ENCODE results near the gene PLXNA2. TPM values are rescaled to one million over a fixed set of nuclear protein-coding genes. Genes with fewer than 3 reads are reported as not detected.

Gene PLXNA2
- total and polyA plus RNA-seq, 2 of the 13 experiments (the other 11 are each of a cell fraction or from before 2014, with no cell fraction given), result 1.1 to 2.1 TPM

GRCh38 chr1:208171616-208172422 is 72.4 kb downstream of the PLXNA2 start (continued):
- TF ChIP-seq FOXA3 (CRISPR knock-in tag; IDR thresholded peaks at IDR 0.05) (peak; percentile 77), FOSL2 (CRISPR knock-in tag; IDR thresholded peaks at IDR 0.05) (0 out of 2 replicates have a peak, but pooled peaks have one; percentile 36), ZNF160 (CRISPR knock-in tag; IDR thresholded peaks at IDR 0.05) (0 out of 2 replicates have a peak, but pooled peaks have one; percentile 28), GZF1 (CRISPR knock-in tag; IDR thresholded peaks at IDR 0.05) (peak; percentile 70; the same call in 1 of the 2 replicates), STAG1 (CRISPR knock-in tag; IDR thresholded peaks at IDR 0.05) (0 out of 2 replicates have a peak, but pooled peaks have one; percentile 16), ARID5B (CRISPR knock-in tag; IDR thresholded peaks at IDR 0.05) (peak; percentile 93), DPF2 (CRISPR knock-in tag; IDR thresholded peaks at IDR 0.05; ENCODE audit: borderline replicate concordance, low read depth) (peak; percentile 88), MED8 (CRISPR knock-in tag; IDR thresholded peaks at IDR 0.05; ENCODE audit: insufficient replicate concordance) (no peak), CENPX (CRISPR knock-in tag; IDR thresholded peaks at IDR 0.05) (no peak), TARDBP (CRISPR knock-in tag; IDR thresholded peaks at IDR 0.05) (peak; percentile 77; the same call in 1 of the 2 replicates), ZBTB4 (CRISPR knock-in tag; IDR thresholded peaks at IDR 0.05; ENCODE audit: borderline replicate concordance) (no peak), TFAP4 (IDR thresholded peaks at IDR 0.05; ENCODE audit: borderline replicate concordance, low read depth) (peak; percentile 43; the same call in 1 of the 2 replicates), HNF4G (IDR thresholded peaks at IDR 0.05; ENCODE audit: borderline replicate concordance, low read depth, low read length) (peak; percentile 89), HNF4G (CRISPR knock-in tag; IDR thresholded peaks at IDR 0.05; ENCODE audit: borderline replicate concordance, low read depth) (peak; percentile 84), MEF2D (CRISPR knock-in tag; IDR thresholded peaks at IDR 0.05) (0 out of 2 replicates have a peak, but pooled peaks have one; percentile 46), ZNF878 (CRISPR knock-in tag; IDR thresholded peaks at IDR 0.05) (no peak), THAP8 (CRISPR knock-in tag; IDR thresholded peaks at IDR 0.05; ENCODE audit: borderline replicate concordance) (no peak), SOX6 (IDR thresholded peaks at IDR 0.05) (no peak), SOX6 (CRISPR knock-in tag; IDR thresholded peaks at IDR 0.05) (peak; percentile 89)

All from HepG2 (cell line).